HCT116 (cell line): Measurements from ENCODE around the gene C2. TPM values are rescaled to one million over a fixed set of nuclear protein-coding genes. Genes with fewer than 3 reads are reported as not detected.

Source experiments
- ATAC-seq: fragments of 200-7000 bp; cut with Tn5 transposase; 2 replicates; pipeline ENCODE4 v1.9.1; 2020; ENCODE audit warnings: mild to moderate bottlenecking, moderate library complexity
- BruUV-seq: library from RNA; stranded (reverse); fragments of 400-500 nt; replicated peaks from 2 replicates; lab custom pipeline; 2021; lab: Mats Ljungman, UMichigan
- CTCF ChIA-PET: fragments of 300-600 bp; sonication (Branson Sonifier 250); formaldehyde crosslinking; loops from one replicate; lab custom pipeline; 2021; ENCODE audit warnings: antibody characterized with exemption; lab: Charles Lee
- POLR2A ChIA-PET: fragments of 300-600, 350-600 bp; sonication (Branson Sonifier 250); formaldehyde crosslinking; loops from one replicate; lab custom pipeline; 2021; ENCODE audit warnings: antibody characterized with exemption; lab: Charles Lee
- RAD21 ChIA-PET, 2 experiments: fragments of 300-600 bp; sonication (Branson Sonifier 250); formaldehyde crosslinking; loops; one replicate each; lab custom pipeline; 2023; ENCODE audit warnings: low total read pairs in 2 of 2; ENCODE audit not compliant: uncharacterized antibody in 2 of 2, unreplicated experiment in 2 of 2, low non-redundant PET in 1 of 2; lab: Charles Lee
- DNase-seq: peaks from one replicate; pipeline ENCODE4 v3.0.0-alpha.2; 2010; ENCODE audit warnings: low read depth, low spot score
- H2AFZ ChIP-seq: fragments of 200-600 bp; shearing (Covaris generic), sonication (generic); 2 replicates; pipeline ENCODE4 v1.6.1; 2017; ENCODE audit warnings: low read depth, mixed run types, mixed read lengths, antibody characterized with exemption, low read length; ENCODE audit not compliant: poor library complexity, severe bottlenecking
- H3K27ac ChIP-seq: 2 replicates; pipeline ENCODE4 v1.5.1; 2012; ENCODE audit warnings: low read depth, low read length
- H3K27me3 ChIP-seq: fragments of 200-600 bp; sonication (generic); 2 replicates; pipeline ENCODE4 v1.6.1; 2016; ENCODE audit warnings: mixed run types, low read length, mixed read lengths; ENCODE audit not compliant: insufficient read depth
- H3K36me3 ChIP-seq, 2 experiments: fragments of 200-500 bp in 1 of 2; fragments of 200-600 bp in 1 of 2; sonication (Bioruptor generic) in 1 of 2; sonication (generic) in 1 of 2; 2 replicates each; pipeline versions ENCODE4 v1.5.1 to v1.6.1; 2014 to 2016; ENCODE audit warnings: low read length in 2 of 2, inconsistent platforms in 1 of 2, mixed read lengths in 1 of 2, mixed run types in 1 of 2; ENCODE audit not compliant: insufficient read depth in 2 of 2, control insufficient read depth in 1 of 2
- H3K4me1 ChIP-seq, 2 experiments: fragments of 200-600 bp in 1 of 2; sonication (generic) in 1 of 2; 2 replicates each; pipeline versions ENCODE4 v1.5.1 to v1.6.1; 2012 to 2017; ENCODE audit warnings: low read length in 2 of 2, inconsistent platforms in 1 of 2, mild to moderate bottlenecking in 1 of 2, mixed read lengths in 1 of 2, mixed run types in 1 of 2, moderate library complexity in 1 of 2; ENCODE audit not compliant: insufficient read depth in 2 of 2, control insufficient read depth in 1 of 2
- H3K4me2 ChIP-seq: fragments of 200-600 bp; sonication (generic); 2 replicates; pipeline ENCODE4 v1.6.1; 2017; ENCODE audit warnings: mixed run types, low read length, mixed read lengths
- H3K4me3 ChIP-seq, 2 experiments: fragments of 200-600 bp in 1 of 2; sonication (generic) in 1 of 2; replicated peaks in 1 of 2; 2 replicates each; pipeline ENCODE4 v1.5.1; 2011 to 2016; ENCODE audit warnings: low read length in 2 of 2, control low read depth in 1 of 2, low read depth in 1 of 2, mild to moderate bottlenecking in 1 of 2, mixed read lengths in 1 of 2, mixed run types in 1 of 2
- H3K79me2 ChIP-seq: fragments of 200-600 bp; sonication (generic); 2 replicates; pipeline ENCODE4 v1.6.1; 2017; ENCODE audit warnings: mild to moderate bottlenecking, mixed run types, low read length, moderate library complexity, mixed read lengths; ENCODE audit not compliant: insufficient read depth
- H3K9ac ChIP-seq: fragments of 200-600 bp; sonication (generic); 2 replicates; pipeline ENCODE4 v1.6.1; 2016; ENCODE audit warnings: low read length, mixed read lengths
- H3K9me2 ChIP-seq: fragments of 200-600 bp; sonication (generic), shearing (Covaris generic); 2 replicates; pipeline ENCODE4 v1.6.1; 2017; ENCODE audit warnings: mixed run types, mild to moderate bottlenecking, moderate library complexity; ENCODE audit not compliant: insufficient read depth
- H3K9me3 ChIP-seq, 2 experiments: fragments of 200-500 bp in 1 of 2; fragments of 200-600 bp in 1 of 2; sonication (Bioruptor generic) in 1 of 2; sonication (generic) in 1 of 2; 2 replicates each; pipeline ENCODE4 v1.6.1; 2014 to 2017; ENCODE audit warnings: low read length in 2 of 2, mixed read lengths in 2 of 2, inconsistent platforms in 1 of 2, low read depth in 1 of 2, mild to moderate bottlenecking in 1 of 2, mixed run types in 1 of 2, moderate library complexity in 1 of 2; ENCODE audit not compliant: control insufficient read depth in 1 of 2, insufficient read depth in 1 of 2
- H4K20me1 ChIP-seq: fragments of 200-600 bp; sonication (generic), shearing (Covaris generic); 2 replicates; pipeline ENCODE4 v1.6.1; 2017; ENCODE audit warnings: mixed run types, mild to moderate bottlenecking, moderate library complexity; ENCODE audit not compliant: insufficient read depth
- ELF1 ChIP-seq: IDR thresholded peaks from 2 replicates; pipeline ENCODE4 v1.6.1; 2012; ENCODE audit warnings: low read depth, borderline replicate concordance
- EZH2 ChIP-seq: fragments of 200-600 bp; sonication (generic); IDR thresholded peaks from 2 replicates; pipeline ENCODE4 v1.6.1; 2017; ENCODE audit warnings: antibody characterized with exemption, mixed run types
- FOSL1 ChIP-seq: IDR thresholded peaks from 2 replicates; pipeline ENCODE4 v1.6.1; 2012; ENCODE audit warnings: low read depth
- POLR2AphosphoS5 ChIP-seq: IDR thresholded peaks from 2 replicates; pipeline ENCODE4 v1.6.1; 2011; ENCODE audit warnings: mild to moderate bottlenecking, low read depth, low read length, moderate library complexity
- RAD21 ChIP-seq: IDR thresholded peaks from 2 replicates; pipeline ENCODE4 v1.6.1; 2012; ENCODE audit warnings: low read depth, mild to moderate bottlenecking
- SRF ChIP-seq: IDR thresholded peaks from 2 replicates; pipeline ENCODE4 v1.6.1; 2012; ENCODE audit warnings: low read depth
- TCF7L2 ChIP-seq: IDR thresholded peaks from 2 replicates; pipeline ENCODE4 v1.7.0; 2011; ENCODE audit warnings: borderline replicate concordance, inconsistent platforms; ENCODE audit not compliant: insufficient read depth, insufficient read length; ENCODE audit errors: extremely low read depth
- ZFX ChIP-seq: fragments of 450-650 bp; IDR thresholded peaks from 2 replicates; pipeline ENCODE4 v1.6.1; 2017
- ZNF274 ChIP-seq: fragments of 200-500 bp; sonication (Bioruptor generic); IDR thresholded peaks from 2 replicates; pipeline ENCODE4 v1.6.1; 2014; ENCODE audit warnings: mild to moderate bottlenecking, low read depth, low read length, inconsistent platforms
- intact Hi-C: fragments of 100-400 bp; cut with micrococcal nuclease; formaldehyde crosslinking; loops from 2 replicates; pipeline ENCODE4 v1.10.0; 2022
- total RNA-seq: library from RNA; stranded (reverse); gene quantifications from one replicate; pipeline ENCODE4 v1.2.1, GENCODE V29; 2021; ENCODE audit not compliant: unreplicated experiment
- TF ChIP-seq, protein P1 (sequence below): IDR thresholded peaks from 2 replicates; pipeline ENCODE4 v1.6.1; 2012

C2 gene
- total RNA-seq, 1 experiment from 2014 or later: 3.1 TPM

DNA sequence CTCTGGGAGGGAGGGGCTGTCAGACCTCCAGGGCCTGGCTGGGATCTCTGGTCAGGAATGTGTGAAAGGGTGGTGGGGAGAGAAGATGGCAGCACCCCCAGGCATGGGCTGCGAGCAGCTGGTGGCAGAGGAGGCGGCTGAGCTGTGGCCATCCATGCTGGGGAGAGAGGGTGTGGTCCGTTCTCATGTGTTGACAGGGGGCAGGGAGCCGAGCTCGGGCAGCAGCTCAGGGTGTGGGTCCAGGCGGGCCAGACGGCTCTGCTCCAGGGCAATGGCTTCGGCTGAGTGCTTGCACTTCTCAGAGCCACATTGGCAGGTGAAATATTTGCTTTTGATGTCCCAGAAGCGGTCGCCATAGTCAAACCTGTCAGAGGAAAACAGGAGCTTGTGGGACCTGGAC, 47.6 kb upstream of the C2 start:
- Histone ChIP-seq H3K27ac (no peak overlapping the region), H4K20me1 (no peaks in the 10 kb centered on the region), H3K79me2 (no peaks in the 10 kb centered on the region), H3K9me2 (no peaks in the 10 kb centered on the region), H3K4me2 (no peak overlapping the region), H3K4me1 (no peaks in the 10 kb centered on the region)
- CTCF ChIA-PET: no interaction called here
- DNase-seq: no peak
- TSS peak; percentile 92 for BruUV-seq
- TF ChIP-seq POLR2AphosphoS5 (no peak), ZNF274 (no peak), RAD21 (no peak), EZH2 (no peak), FOSL1 (no peak), TCF7L2 (no peak), ZFX (no peak)
- TF ChIP-seq, protein P1, sequence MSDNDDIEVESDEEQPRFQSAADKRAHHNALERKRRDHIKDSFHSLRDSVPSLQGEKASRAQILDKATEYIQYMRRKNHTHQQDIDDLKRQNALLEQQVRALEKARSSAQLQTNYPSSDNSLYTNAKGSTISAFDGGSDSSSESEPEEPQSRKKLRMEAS: no peak
- TF ChIP-seq, all 23 proteins: peak for 0
- intact Hi-C loops: no loop called here
- ChIA-PET RAD21 (no interaction called here), POLR2A (no interaction called here)
- Histone ChIP-seq H3K9ac (no peak overlapping the region), H2AFZ (no peak overlapping the region), H3K36me3 (peaks cover 28 to 41% of the 10 kb centered on the region in 2 experiments), H3K9me3 (no peaks in the 10 kb centered on the region), H3K27me3 (no peaks in the 10 kb centered on the region), H3K4me3 (no peak overlapping the region)
- ATAC-seq: no peak

DNA sequence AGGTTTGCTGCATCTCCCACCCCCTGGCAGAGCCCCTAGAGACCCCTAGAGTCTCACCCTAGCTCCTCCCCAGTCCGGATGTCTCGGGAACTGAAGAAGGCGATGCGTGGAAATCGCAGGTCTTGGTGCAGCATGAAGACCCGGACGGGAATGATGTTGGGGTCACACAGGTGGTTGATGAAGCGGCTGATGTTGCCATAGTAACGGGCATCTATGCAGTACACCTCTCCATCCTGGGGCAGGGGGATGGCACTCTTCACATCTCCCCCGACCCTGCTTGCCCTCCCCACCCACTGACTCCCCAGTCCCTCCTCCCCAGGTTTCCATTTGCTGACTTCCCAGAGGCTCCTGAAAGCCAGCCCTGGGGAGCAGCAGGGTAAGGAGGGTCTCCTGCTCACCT, 46.9 kb upstream of the C2 start:
- Histone ChIP-seq H3K79me2 (no peaks in the 10 kb centered on the region), H3K27ac (no peak overlapping the region), H3K4me3 (no peak overlapping the region), H3K4me2 (no peak overlapping the region), H4K20me1 (no peaks in the 10 kb centered on the region), H3K27me3 (no peaks in the 10 kb centered on the region), H3K36me3 (peaks cover 31 to 42% of the 10 kb centered on the region in 2 experiments), H3K9me2 (no peaks in the 10 kb centered on the region), H3K9ac (no peak overlapping the region), H3K9me3 (no peaks in the 10 kb centered on the region), H2AFZ (no peak overlapping the region), H3K4me1 (no peaks in the 10 kb centered on the region)
- DNase-seq (no peak), ATAC-seq (no peak)
- POLR2A ChIA-PET: no interaction called here
- RAD21 ChIA-PET: no interaction called here
- intact Hi-C loops: no loop called here
- TF ChIP-seq ZNF274 (no peak), ELF1 (no peak), FOSL1 (no peak), SRF (no peak), TCF7L2 (no peak), ZFX (no peak)
- TF ChIP-seq, protein P1: no peak
- no TSS peak for BruUV-seq
- CTCF ChIA-PET: no interaction called here
